Tibial nerve (tissue), 4 donors: Measurements from ENCODE around the gene PPM1F.
"Not testable (repeated sequence)": the region's sequence is repeated elsewhere in the genome, so short reads cannot be mapped to it uniquely, and the experiment has no call there.

Experiments
- EP300 ChIP-seq, 2 donors: sonication (generic); formaldehyde crosslinking; IDR thresholded peaks; one replicate each; pipeline ENCODE4 v1.6.1; 2017; ENCODE audit warnings: antibody characterized with exemption in 2 of 2, mild to moderate bottlenecking in 1 of 2
- TF ChIP-seq, protein P1 (sequence below), 5 experiments: fragments of 200-600 bp in 3 of 5; fragments of 450-650 bp in 2 of 5; sonication (generic) in 3 of 5; IDR thresholded peaks; one replicate each; pipeline ENCODE4 v1.5.1; 2016 to 2019; ENCODE audit warnings: antibody characterized with exemption in 5 of 5, mild to moderate bottlenecking in 3 of 5, moderate library complexity in 2 of 5

GRCh38 chr22:21939935-21940334 lies 12.7 kb downstream of the PPM1F start:
- TF ChIP-seq, protein P1, sequence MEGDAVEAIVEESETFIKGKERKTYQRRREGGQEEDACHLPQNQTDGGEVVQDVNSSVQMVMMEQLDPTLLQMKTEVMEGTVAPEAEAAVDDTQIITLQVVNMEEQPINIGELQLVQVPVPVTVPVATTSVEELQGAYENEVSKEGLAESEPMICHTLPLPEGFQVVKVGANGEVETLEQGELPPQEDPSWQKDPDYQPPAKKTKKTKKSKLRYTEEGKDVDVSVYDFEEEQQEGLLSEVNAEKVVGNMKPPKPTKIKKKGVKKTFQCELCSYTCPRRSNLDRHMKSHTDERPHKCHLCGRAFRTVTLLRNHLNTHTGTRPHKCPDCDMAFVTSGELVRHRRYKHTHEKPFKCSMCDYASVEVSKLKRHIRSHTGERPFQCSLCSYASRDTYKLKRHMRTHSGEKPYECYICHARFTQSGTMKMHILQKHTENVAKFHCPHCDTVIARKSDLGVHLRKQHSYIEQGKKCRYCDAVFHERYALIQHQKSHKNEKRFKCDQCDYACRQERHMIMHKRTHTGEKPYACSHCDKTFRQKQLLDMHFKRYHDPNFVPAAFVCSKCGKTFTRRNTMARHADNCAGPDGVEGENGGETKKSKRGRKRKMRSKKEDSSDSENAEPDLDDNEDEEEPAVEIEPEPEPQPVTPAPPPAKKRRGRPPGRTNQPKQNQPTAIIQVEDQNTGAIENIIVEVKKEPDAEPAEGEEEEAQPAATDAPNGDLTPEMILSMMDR (IDR thresholded peaks at IDR 0.05): not testable (repeated sequence)
- TF ChIP-seq EP300 (IDR thresholded peaks at IDR 0.05): not testable (repeated sequence)
